Left lung (tissue), 10 donors: ENCODE results near the gene CD274. TPM values are rescaled to one million over a fixed set of nuclear protein-coding genes. Genes with fewer than 3 reads are reported as not detected.

Source experiments
- ATAC-seq: fragments of 200-7000 bp; cut with Tn5 transposase; one replicate; pipeline ENCODE4 v1.9.1; 2020; ENCODE audit warnings: moderate library complexity
- DNase-seq, 4 donors: peaks; one replicate each; pipeline ENCODE4 v3.0.0-alpha.2; 2013 to 2020
- H3K27ac ChIP-seq, 2 donors: fragments of 200-600 bp; sonication (generic) in 1 of 2; one replicate each; pipeline versions ENCODE4 v1.5.0 to v1.8.0; 2020 to 2021
- H3K27me3 ChIP-seq, 2 donors: fragments of 200-600 bp; sonication (generic) in 1 of 2; one replicate each; pipeline versions ENCODE4 v1.5.0 to v1.8.0; 2020 to 2021
- H3K36me3 ChIP-seq, 2 donors: fragments of 200-600 bp; sonication (generic) in 1 of 2; one replicate each; pipeline versions ENCODE4 v1.5.0 to v1.8.0; 2020 to 2021
- H3K4me1 ChIP-seq, 2 donors: fragments of 200-600 bp; one replicate each; pipeline ENCODE4 v1.8.0; 2021
- H3K4me3 ChIP-seq, 2 donors: fragments of 200-600 bp; sonication (generic) in 1 of 2; one replicate each; pipeline versions ENCODE4 v1.5.0 to v1.8.0; 2020 to 2021; ENCODE audit warnings: mild to moderate bottlenecking in 1 of 2
- H3K9me3 ChIP-seq, 2 donors: fragments of 200-600 bp; sonication (generic) in 1 of 2; one replicate each; pipeline versions ENCODE4 v1.5.0 to v1.8.0; 2020 to 2021
- intact Hi-C, 2 donors: fragments of 100-400 bp; cut with DNase I; formaldehyde crosslinking; loops; one replicate each; pipeline versions ENCODE4 v1.11.2 to v1.14.2; 2022
- polyA plus RNA-seq, 6 donors: library from polyadenylated mRNA; unstranded; fragments of 120-200 nt; gene quantifications; one replicate each; pipeline ENCODE4 v1.2.1, GENCODE V29; 2013; ENCODE audit not compliant: insufficient read length in 6 of 6
- total RNA-seq, 2 donors: library from RNA; stranded (reverse); fragmentation: NEBNext Ultra II Directional; extraction: Animal tissue kit (Norgen Biotek cat#: 25700); gene quantifications; one replicate each; pipeline ENCODE4 v1.2.1, GENCODE V29; 2021
- TF ChIP-seq, protein P1 (sequence below), 2 donors: fragments of 200-600 bp; sonication (generic) in 1 of 2; IDR thresholded peaks; one replicate each; pipeline versions ENCODE4 v1.5.0 to v1.8.0; 2021; ENCODE audit warnings: antibody characterized with exemption in 2 of 2
- donor health status: DM: no; HTN: yes; CAD: no.
- donor health status: DM: no; HTN: no; CAD: no.

Gene CD274
- total and polyA plus RNA-seq, 8 donors = 0.24 to 21.1 (median 1.2) TPM

DNA sequence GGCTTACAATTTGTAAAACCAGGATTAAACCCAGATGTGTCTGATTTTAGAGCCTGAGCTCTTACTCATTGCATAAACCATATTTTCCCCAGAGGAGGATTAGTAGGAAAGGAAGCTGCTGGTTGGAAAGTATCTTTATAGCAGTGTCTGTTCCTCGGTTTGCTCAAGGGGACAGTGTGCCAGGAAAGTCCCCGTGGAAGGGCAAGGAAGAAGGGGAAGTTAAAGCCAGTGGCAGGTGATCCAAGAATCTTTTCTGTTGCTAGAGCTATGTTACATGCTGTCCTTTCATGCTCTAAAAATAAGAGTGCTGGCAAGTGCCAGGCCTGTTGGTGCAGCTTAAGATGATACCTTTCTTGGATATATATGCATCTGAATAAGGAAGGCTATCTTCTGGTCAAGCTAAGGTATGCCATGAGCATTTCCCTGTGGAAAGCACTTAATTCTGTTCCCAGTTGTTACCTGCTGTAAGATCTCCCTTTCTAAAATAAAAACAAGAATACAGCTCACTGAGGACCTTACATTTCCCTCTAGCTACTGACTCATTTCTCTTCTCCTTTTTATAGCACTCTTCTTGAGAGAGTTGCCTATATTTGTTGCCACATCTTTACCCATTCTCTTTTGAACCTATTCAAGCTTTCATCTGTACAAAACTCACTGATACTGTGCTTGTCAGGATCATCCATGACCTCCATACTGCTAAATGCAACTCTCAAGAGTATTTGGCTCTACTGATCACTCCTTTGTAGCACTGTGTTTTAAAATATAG, 68.0 kb downstream of the CD274 start:
- TF ChIP-seq, protein P1, sequence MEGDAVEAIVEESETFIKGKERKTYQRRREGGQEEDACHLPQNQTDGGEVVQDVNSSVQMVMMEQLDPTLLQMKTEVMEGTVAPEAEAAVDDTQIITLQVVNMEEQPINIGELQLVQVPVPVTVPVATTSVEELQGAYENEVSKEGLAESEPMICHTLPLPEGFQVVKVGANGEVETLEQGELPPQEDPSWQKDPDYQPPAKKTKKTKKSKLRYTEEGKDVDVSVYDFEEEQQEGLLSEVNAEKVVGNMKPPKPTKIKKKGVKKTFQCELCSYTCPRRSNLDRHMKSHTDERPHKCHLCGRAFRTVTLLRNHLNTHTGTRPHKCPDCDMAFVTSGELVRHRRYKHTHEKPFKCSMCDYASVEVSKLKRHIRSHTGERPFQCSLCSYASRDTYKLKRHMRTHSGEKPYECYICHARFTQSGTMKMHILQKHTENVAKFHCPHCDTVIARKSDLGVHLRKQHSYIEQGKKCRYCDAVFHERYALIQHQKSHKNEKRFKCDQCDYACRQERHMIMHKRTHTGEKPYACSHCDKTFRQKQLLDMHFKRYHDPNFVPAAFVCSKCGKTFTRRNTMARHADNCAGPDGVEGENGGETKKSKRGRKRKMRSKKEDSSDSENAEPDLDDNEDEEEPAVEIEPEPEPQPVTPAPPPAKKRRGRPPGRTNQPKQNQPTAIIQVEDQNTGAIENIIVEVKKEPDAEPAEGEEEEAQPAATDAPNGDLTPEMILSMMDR (IDR thresholded peaks at IDR 0.05) = no peak
- Histone ChIP-seq H3K4me3 (no peak overlapping the region), H3K27me3 (no peaks in the 10 kb centered on the region), H3K27ac (no peak overlapping the region), H3K9me3 (no peaks in the 10 kb centered on the region), H3K36me3 (no peaks in the 10 kb centered on the region), H3K4me1 (peaks cover 0 to 16% of the 10 kb centered on the region in 2 donors)
- ATAC-seq = no peak
- no peak for DNase-seq
- intact Hi-C loops = no loop called here

DNA sequence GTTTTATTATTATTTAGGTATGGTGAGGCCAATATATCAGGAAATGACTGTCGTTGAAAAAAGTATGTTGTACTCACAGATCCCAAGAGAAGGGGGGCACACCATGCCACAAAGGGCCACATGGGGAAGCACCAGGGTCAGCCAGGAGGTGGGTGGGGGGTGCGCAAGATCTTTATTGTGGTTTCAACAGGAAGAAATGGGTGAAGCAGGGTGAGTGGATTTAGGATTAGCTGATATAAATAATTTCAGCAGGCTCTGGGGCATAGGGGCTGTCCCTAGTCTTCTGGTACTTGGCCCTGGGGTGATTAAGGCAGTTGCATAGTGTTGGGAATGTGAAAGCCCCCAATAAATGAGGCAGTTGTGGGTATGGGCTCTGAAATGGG, 68.6 kb downstream of the CD274 start:
- TF ChIP-seq, protein P1 (IDR thresholded peaks at IDR 0.05) = no peak
- H3K27me3 ChIP-seq = no peaks in the 10 kb centered on the region
- no peaks in the 10 kb centered on the region for H3K36me3 ChIP-seq
- H3K4me1 ChIP-seq = peaks cover 0 to 16% of the 10 kb centered on the region in 2 donors
- no peak for ATAC-seq
- DNase-seq = no peak
- intact Hi-C loops = no loop called here
- no peaks in the 10 kb centered on the region for H3K9me3 ChIP-seq
- no peak overlapping the region for H3K4me3 ChIP-seq
- H3K27ac ChIP-seq = no peak overlapping the region

Other genes starting within 250 kb of the CD274 start
- gene INSL4, start 219.1 kb upstream of the CD274 start, total RNA-seq = not detected
- gene INSL4, start 219.1 kb upstream of the CD274 start, polyA plus RNA-seq = not detected
- 1 to 10 TPM in 1 of 2 donors, under 1 TPM in 1; 0.55 to 2.3 TPM for gene RLN2, start 145.8 kb upstream of the CD274 start, total RNA-seq
- 1 to 10 TPM; 1.9 to 3.5 (median 2.1) TPM for gene RLN2, start 145.8 kb upstream of the CD274 start, polyA plus RNA-seq
- gene RLN1, start 110.7 kb upstream of the CD274 start, total RNA-seq = under 1 TPM; 0.42 to 0.79 TPM
- 1 to 10 TPM in 1 of 6 donors, under 1 TPM in 5; 0.53 to 1.7 (median 0.64) TPM for gene RLN1, start 110.7 kb upstream of the CD274 start, polyA plus RNA-seq
- 10 to 100 TPM; 23.2 to 26.6 TPM for gene PLGRKT, start 12.6 kb upstream of the CD274 start, total RNA-seq
- 10 to 100 TPM; 18.9 to 28.2 (median 21.2) TPM for gene PLGRKT, start 12.6 kb upstream of the CD274 start, polyA plus RNA-seq
- 1 to 10 TPM; 1.7 to 4.2 TPM for gene PDCD1LG2, start 60.0 kb downstream of the CD274 start, total RNA-seq
- gene PDCD1LG2, start 60.0 kb downstream of the CD274 start, polyA plus RNA-seq = under 1 TPM; 0.10 to 0.45 (median 0.18) TPM
- gene RIC1, start 178.6 kb downstream of the CD274 start, total RNA-seq = 10 to 100 TPM; 21.5 to 25.9 TPM
- 10 to 100 TPM; 29.1 to 32.9 (median 32.0) TPM for gene RIC1, start 178.6 kb downstream of the CD274 start, polyA plus RNA-seq